GM12878 (cell line): ENCODE measurements around the gene NACC1. TPM values are rescaled to one million over a fixed set of nuclear protein-coding genes. Genes with fewer than 3 reads are reported as not detected.

Experiments used
- ATAC-seq: fragments of 200-7000 bp; cut with Tn5 transposase; 3 replicates; pipeline ENCODE4 v1.9.1; 2020; ENCODE audit warnings: mild to moderate bottlenecking, moderate library complexity
- BruUV-seq: library from RNA; stranded (reverse); fragments of 400-500 nt; replicated peaks from 2 replicates; lab custom pipeline; 2021; lab: Mats Ljungman, UMichigan
- CTCF ChIA-PET: fragments of 300-600 bp; sonication (Branson Sonifier 250); formaldehyde crosslinking; extraction: SDS; loops from one replicate; lab custom pipeline; 2021; ENCODE audit warnings: inconsistent platforms; lab: Yijun Ruan, JAX
- POLR2A ChIA-PET: fragments of 350-600 bp; formaldehyde crosslinking; extraction: SDS; loops from one replicate; lab custom pipeline; 2021; ENCODE audit warnings: inconsistent platforms; lab: Charles Lee
- RAD21 ChIA-PET: fragments of 300-600 bp; sonication (Branson Sonifier 250); formaldehyde crosslinking; loops from one replicate; lab custom pipeline; 2023; ENCODE audit warnings: antibody characterized with exemption; ENCODE audit not compliant: unreplicated experiment; lab: Charles Lee
- SMC1A ChIA-PET: fragments of 300-600 bp; sonication (Branson Sonifier 250); formaldehyde crosslinking; loops from one replicate; lab custom pipeline; 2023; ENCODE audit not compliant: unreplicated experiment, uncharacterized antibody; lab: Charles Lee
- DNase-seq: peaks from one replicate; pipeline ENCODE4 v3.0.0-alpha.2; 2011; ENCODE audit warnings: low read depth, low spot score
- FAIRE-seq: peaks from 3 replicates; lab custom pipeline; 2011; peaks lifted over from hg19 to GRCh38; lab: Jason Lieb, UNC
- H2AFZ ChIP-seq: 2 replicates; pipeline ENCODE4 v1.6.0; 2011; ENCODE audit warnings: low read depth, low read length, control low read depth; ENCODE audit not compliant: control insufficient read depth
- H3K27ac ChIP-seq: 2 replicates; pipeline ENCODE4 v1.5.1; 2011; ENCODE audit warnings: control low read depth; ENCODE audit not compliant: control insufficient read depth, insufficient read depth
- H3K27me3 ChIP-seq, 2 experiments: replicated peaks in 1 of 2; 2 replicates each; pipeline versions ENCODE4 v1.6.0 to v1.6.1; 2011; ENCODE audit warnings: low read length in 1 of 2; ENCODE audit not compliant: control insufficient read depth in 2 of 2, insufficient read depth in 2 of 2
- H3K36me3 ChIP-seq, 2 experiments: 2 replicates each; pipeline ENCODE4 v1.5.1; 2011; ENCODE audit warnings: low read length in 1 of 2; ENCODE audit not compliant: control insufficient read depth in 2 of 2, insufficient read depth in 2 of 2
- H3K4me1 ChIP-seq: 2 replicates; pipeline ENCODE4 v1.6.1; 2011; ENCODE audit warnings: mild to moderate bottlenecking, low read length, moderate library complexity, mixed read lengths; ENCODE audit not compliant: control insufficient read depth, insufficient read depth
- H3K4me2 ChIP-seq: 2 replicates; pipeline ENCODE4 v1.6.0; 2011; ENCODE audit warnings: control low read depth; ENCODE audit not compliant: control insufficient read depth, insufficient read depth
- H3K4me3 ChIP-seq: fragments of 200-600 bp; sonication (generic); 2 replicates; pipeline ENCODE4 v1.5.1; 2016
- H3K79me2 ChIP-seq: 2 replicates; pipeline ENCODE4 v1.6.0; 2011; ENCODE audit warnings: low read length; ENCODE audit not compliant: control insufficient read depth, insufficient read depth
- H3K9ac ChIP-seq: 2 replicates; pipeline ENCODE4 v1.8.0; 2011; ENCODE audit warnings: low read length, control low read depth, mixed read lengths; ENCODE audit not compliant: control insufficient read depth, insufficient read depth
- H3K9me3 ChIP-seq: replicated peaks from 3 replicates; pipeline ENCODE4 v1.5.1; 2011; ENCODE audit warnings: mild to moderate bottlenecking, low read length; ENCODE audit not compliant: control insufficient read depth, insufficient read depth
- H4K20me1 ChIP-seq: 2 replicates; pipeline ENCODE4 v1.6.0; 2011; ENCODE audit not compliant: control insufficient read depth, insufficient read depth
- CBFB ChIP-seq: IDR thresholded peaks from 2 replicates; pipeline ENCODE4 v1.6.1; 2016; ENCODE audit warnings: antibody characterized with exemption, low read depth
- CHD1 ChIP-seq: IDR thresholded peaks from 2 replicates; pipeline ENCODE4 v1.6.1; 2012; ENCODE audit warnings: low read depth, low read length, improper control_type of control experiment
- DPF2 ChIP-seq: fragments of 450-650 bp; IDR thresholded peaks from 2 replicates; pipeline ENCODE4 v1.6.1; 2017; ENCODE audit warnings: mild to moderate bottlenecking
- ESRRA ChIP-seq: IDR thresholded peaks from 2 replicates; pipeline ENCODE4 v1.6.1; 2012; ENCODE audit warnings: mild to moderate bottlenecking, low read length, improper control_type of control experiment
- ETV6 ChIP-seq, 2 experiments: fragments of 450-650 bp in 1 of 2; IDR thresholded peaks in 1 of 2; conservative IDR thresholded peaks in 1 of 2; 2 replicates each; pipeline ENCODE4 v1.6.1; 2014; ENCODE audit warnings: antibody characterized with exemption in 1 of 2, borderline replicate concordance in 1 of 2, low read depth in 1 of 2, mild to moderate bottlenecking in 1 of 2, moderate library complexity in 1 of 2
- HCFC1 ChIP-seq: fragments of 150-350 bp; IDR thresholded peaks from 2 replicates; pipeline ENCODE4 v1.6.1; 2014; ENCODE audit warnings: low read length
- HDAC6 ChIP-seq: fragments of 200-600 bp; sonication (generic); IDR thresholded peaks from one replicate; pipeline ENCODE4 v1.8.0; 2017; ENCODE audit warnings: antibody characterized with exemption; ENCODE audit not compliant: unreplicated experiment
- JUNB ChIP-seq: IDR thresholded peaks from 2 replicates; pipeline ENCODE4 v1.6.1; 2016; ENCODE audit warnings: antibody characterized with exemption, mild to moderate bottlenecking
- KAT2A ChIP-seq: conservative IDR thresholded peaks from 2 replicates; pipeline ENCODE4 v1.6.1; 2011; ENCODE audit warnings: low read depth, low read length; ENCODE audit not compliant: control insufficient read depth
- LARP7 ChIP-seq: fragments of 450-650 bp; IDR thresholded peaks from 2 replicates; pipeline ENCODE4 v1.6.1; 2017; ENCODE audit warnings: mild to moderate bottlenecking
- NR2F1 ChIP-seq: fragments of 450-650 bp; conservative IDR thresholded peaks from 2 replicates; pipeline ENCODE4 v1.6.1; 2017; ENCODE audit warnings: mild to moderate bottlenecking
- PBX3 ChIP-seq: IDR thresholded peaks from 2 replicates; pipeline ENCODE4 v1.6.1; 2011; ENCODE audit warnings: mild to moderate bottlenecking, low read depth, low read length, moderate library complexity; ENCODE audit not compliant: insufficient replicate concordance
- PKNOX1 ChIP-seq: fragments of 450-650 bp; IDR thresholded peaks from 2 replicates; pipeline ENCODE4 v1.6.1; 2016; ENCODE audit warnings: mild to moderate bottlenecking
- RB1 ChIP-seq: fragments of 450-650 bp; formaldehyde crosslinking; IDR thresholded peaks from 2 replicates; pipeline ENCODE4 v1.6.1; 2017; ENCODE audit warnings: mild to moderate bottlenecking, borderline replicate concordance
- SMARCA5 ChIP-seq: fragments of 450-650 bp; IDR thresholded peaks from 2 replicates; pipeline ENCODE4 v1.6.1; 2017; ENCODE audit warnings: mild to moderate bottlenecking
- SPI1 ChIP-seq: IDR thresholded peaks from 2 replicates; pipeline ENCODE4 v1.6.1; 2011; ENCODE audit warnings: low read depth, mild to moderate bottlenecking, low read length, moderate library complexity, borderline replicate concordance; ENCODE audit not compliant: insufficient read depth
- TBL1XR1 ChIP-seq: IDR thresholded peaks from 2 replicates; pipeline ENCODE4 v1.6.1; 2012; ENCODE audit warnings: low read depth, low read length, improper control_type of control experiment
- WGBS: methylation state at CpG from one replicate; pipeline ENCODE4 v1.1.6; 2016; ENCODE audit warnings: low lambda C conversion rate; ENCODE audit not compliant: insufficient replicate concordance, insufficient coverage; ENCODE audit errors: missing lambda C conversion rate; 5-methylcytosine and 5-hydroxymethylcytosine counted together
- in situ Hi-C: fragments of 300-500 bp; cut with MboI; formaldehyde crosslinking; loops from 9 replicates; pipeline ENCODE4 v1.14.3; 2018; ENCODE audit warnings: mixed read lengths
- intact Hi-C: fragments of 100-400 bp; cut with micrococcal nuclease; formaldehyde crosslinking; loops from one replicate; pipeline ENCODE4 v1.14.2; 2022; ENCODE audit not compliant: unreplicated experiment
- polyA plus RNA-seq, 11 experiments: library from polyadenylated mRNA; depleted of rRNA in 4 of 11; unstranded in 6 of 11; stranded (reverse) in 5 of 11; fragments of >200 nt; fragmentation: Nextera tagmentation in 4 of 11; fragmentation: Illumina TruSeq in 1 of 11; extraction: Ambion mirVana in 4 of 11; extraction: Trizol in 1 of 11; gene quantifications; 1 replicate in 1 of 11; 2 replicates in 10 of 11; pipeline versions ENCODE4 v1.2.1 to v1.2.3, GENCODE V29; 2011 to 2016; ENCODE audit warnings: inconsistent platforms in 2 of 11, missing spikeins in 2 of 11, low read depth in 1 of 11
- total RNA-seq, 4 experiments: library from RNA; depleted of rRNA in 3 of 4; stranded (reverse); fragments of >200 nt in 3 of 4; fragmentation: Illumina TruSeq in 1 of 4; extraction: Trizol in 1 of 4; gene quantifications; 2 replicates each; pipeline versions ENCODE4 v1.2.1 to v1.2.3, GENCODE V29; 2013 to 2021
- TF ChIP-seq, protein P1 (sequence below): fragments of 450-650 bp; conservative IDR thresholded peaks from 2 replicates; pipeline ENCODE4 v1.6.1; 2017; ENCODE audit warnings: mild to moderate bottlenecking, moderate library complexity

Gene NACC1
- total and polyA plus RNA-seq, 10 of the 15 experiments (the other 5 are each of a cell fraction or from before 2014, with no cell fraction given): 0.18 to 120 (median 19.2) TPM

DNA sequence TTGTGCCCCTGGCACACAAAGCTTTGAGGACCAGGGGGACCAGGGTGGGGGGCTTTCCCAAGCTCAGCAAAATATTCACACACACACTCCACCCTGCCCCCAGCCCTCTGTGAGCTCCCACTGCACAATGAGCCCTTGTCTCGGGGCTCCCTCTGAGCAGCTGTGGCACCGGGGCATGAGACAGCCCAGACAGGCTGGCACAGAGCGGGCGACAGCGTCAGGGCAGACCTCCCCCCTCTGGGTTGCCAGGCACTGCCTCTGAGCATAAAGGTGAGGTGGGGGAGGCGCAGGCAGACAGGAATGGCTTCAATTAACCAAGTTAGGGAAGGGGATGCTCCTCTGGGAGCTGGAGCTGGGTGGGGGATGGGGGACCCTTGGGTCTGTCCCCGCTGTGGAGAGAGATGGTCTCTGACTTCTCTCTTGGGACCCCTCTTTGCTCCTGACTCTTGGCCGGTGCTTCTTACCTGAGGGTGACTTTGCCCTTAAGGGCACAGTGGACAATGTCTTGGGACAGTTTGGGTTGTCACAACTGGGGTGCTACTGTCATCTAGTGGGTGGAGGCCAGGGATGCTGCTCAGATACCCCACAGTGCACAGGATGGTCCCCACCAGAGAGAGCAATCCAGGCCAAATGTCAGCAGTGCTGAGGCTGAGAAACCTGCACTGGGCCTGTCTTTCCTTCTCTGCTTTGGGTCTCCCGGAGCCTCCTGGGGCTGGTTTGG is 45.7 kb upstream of the NACC1 start:
- in situ Hi-C loops (no loop called here), intact Hi-C loops (no loop called here)
- no peaks in the 10 kb centered on the region for H3K4me1 ChIP-seq
- ChIA-PET POLR2A (no interaction called here), CTCF (interaction anchor here (1.2 kb wide), 1 partner anchor 22 kb away, joined by 5 read pairs; no protein-coding TSS in a partner anchor), RAD21 (no interaction called here), SMC1A (no interaction called here)
- DNase-seq (no peak), FAIRE-seq (no peak), ATAC-seq (no peak)
- no peak for TF ChIP-seq HDAC6
- no peak for TF ChIP-seq JUNB
- TF ChIP-seq SPI1: no peak
- TF ChIP-seq ETV6 (conservative IDR thresholded peaks at IDR 0.05 in 1 of 2, IDR thresholded peaks at IDR 0.05 in 1 of 2; ENCODE audit: borderline replicate concordance in 1 of 2, low read depth in 1 of 2): no peak
- no peak for TF ChIP-seq KAT2A
- TF ChIP-seq CHD1: no peak
- no peak for TF ChIP-seq NR2F1
- TF ChIP-seq RB1: no peak
- TF ChIP-seq HCFC1: no peak
- no peak for TF ChIP-seq SMARCA5
- TF ChIP-seq ESRRA: no peak
- no peak for TF ChIP-seq LARP7
- no peak for TF ChIP-seq PBX3
- TF ChIP-seq DPF2: no peak
- no peak for TF ChIP-seq CBFB
- TF ChIP-seq, protein P1, sequence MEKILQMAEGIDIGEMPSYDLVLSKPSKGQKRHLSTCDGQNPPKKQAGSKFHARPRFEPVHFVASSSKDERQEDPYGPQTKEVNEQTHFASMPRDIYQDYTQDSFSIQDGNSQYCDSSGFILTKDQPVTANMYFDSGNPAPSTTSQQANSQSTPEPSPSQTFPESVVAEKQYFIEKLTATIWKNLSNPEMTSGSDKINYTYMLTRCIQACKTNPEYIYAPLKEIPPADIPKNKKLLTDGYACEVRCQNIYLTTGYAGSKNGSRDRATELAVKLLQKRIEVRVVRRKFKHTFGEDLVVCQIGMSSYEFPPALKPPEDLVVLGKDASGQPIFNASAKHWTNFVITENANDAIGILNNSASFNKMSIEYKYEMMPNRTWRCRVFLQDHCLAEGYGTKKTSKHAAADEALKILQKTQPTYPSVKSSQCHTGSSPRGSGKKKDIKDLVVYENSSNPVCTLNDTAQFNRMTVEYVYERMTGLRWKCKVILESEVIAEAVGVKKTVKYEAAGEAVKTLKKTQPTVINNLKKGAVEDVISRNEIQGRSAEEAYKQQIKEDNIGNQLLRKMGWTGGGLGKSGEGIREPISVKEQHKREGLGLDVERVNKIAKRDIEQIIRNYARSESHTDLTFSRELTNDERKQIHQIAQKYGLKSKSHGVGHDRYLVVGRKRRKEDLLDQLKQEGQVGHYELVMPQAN: no peak
- TF ChIP-seq TBL1XR1: no peak
- no peak for TF ChIP-seq PKNOX1
- H3K4me3 ChIP-seq: no peak overlapping the region
- H3K79me2 ChIP-seq: no peaks in the 10 kb centered on the region
- WGBS: 42% methylated on average over 9 of the region's 9 CpGs
- no peaks in the 10 kb centered on the region for H3K36me3 ChIP-seq
- H3K27me3 ChIP-seq: peaks cover 0 to 1% of the 10 kb centered on the region in 2 experiments
- no peak overlapping the region for H2AFZ ChIP-seq
- H3K27ac ChIP-seq: no peak overlapping the region
- BruUV-seq: no TSS peak
- no peaks in the 10 kb centered on the region for H3K9me3 ChIP-seq
- H3K9ac ChIP-seq: no peak overlapping the region
- no peak overlapping the region for H3K4me2 ChIP-seq
- no peaks in the 10 kb centered on the region for H4K20me1 ChIP-seq
